HG03521 (cell line): ENCODE measurements around the gene ALOXE3.

Experiments
- ATAC-seq: cut with Tn5 transposase; IDR thresholded peaks from one replicate; pipeline ENCODE4 v1.9.1; 2021; ENCODE audit warnings: mild to moderate bottlenecking, moderate library complexity; ENCODE audit not compliant: unreplicated experiment

Gene ALOXE3

GRCh38 chr17:8055851-8056231 lies 62.5 kb downstream of the ALOXE3 start:
- ATAC-seq, result no peak

GRCh38 chr17:8053600-8053999 lies 64.7 kb downstream of the ALOXE3 start:
- no peak for ATAC-seq

GRCh38 chr17:8052256-8053252 lies 65.8 kb downstream of the ALOXE3 start:
- ATAC-seq, result no peak

GRCh38 chr17:8051831-8052230 lies 66.5 kb downstream of the ALOXE3 start:
- ATAC-seq, result no peak

GRCh38 chr17:8048736-8049135 lies 69.6 kb downstream of the ALOXE3 start:
- no peak for ATAC-seq

- no peak for ATAC-seq
Measured at GRCh38 chr17:8048236-8048635, 70.1 kb downstream of the ALOXE3 start.

- ATAC-seq, result no peak
Measured at GRCh38 chr17:8047769-8048110, 70.6 kb downstream of the ALOXE3 start.

- ATAC-seq, result no peak
Measured at GRCh38 chr17:8046929-8047768, 71.2 kb downstream of the ALOXE3 start.

- no peak for ATAC-seq
Measured at GRCh38 chr17:8046306-8046928, 71.9 kb downstream of the ALOXE3 start.
